Keratinocyte (primary cell): ENCODE data around the gene HPSE.

Experiments
- EZH2 ChIP-seq: IDR thresholded peaks from one replicate; pipeline ENCODE4 v1.6.1; 2012; ENCODE audit warnings: inconsistent platforms, mild to moderate bottlenecking, low read length, moderate library complexity
- TF ChIP-seq, protein P1 (sequence below), 3 experiments: IDR thresholded peaks in 1 of 3; conservative IDR thresholded peaks in 1 of 3; optimal IDR thresholded peaks in 1 of 3; 2 replicates in 2 of 3; 3 replicates in 1 of 3; pipeline versions ENCODE3 to v1.5.1; 2011; ENCODE audit warnings: low read length in 3 of 3, mild to moderate bottlenecking in 3 of 3, moderate library complexity in 2 of 3, control low read depth in 1 of 3, inconsistent platforms in 1 of 3; ENCODE audit not compliant: insufficient read depth in 2 of 3; ENCODE audit errors: extremely low read depth in 1 of 3

DNA sequence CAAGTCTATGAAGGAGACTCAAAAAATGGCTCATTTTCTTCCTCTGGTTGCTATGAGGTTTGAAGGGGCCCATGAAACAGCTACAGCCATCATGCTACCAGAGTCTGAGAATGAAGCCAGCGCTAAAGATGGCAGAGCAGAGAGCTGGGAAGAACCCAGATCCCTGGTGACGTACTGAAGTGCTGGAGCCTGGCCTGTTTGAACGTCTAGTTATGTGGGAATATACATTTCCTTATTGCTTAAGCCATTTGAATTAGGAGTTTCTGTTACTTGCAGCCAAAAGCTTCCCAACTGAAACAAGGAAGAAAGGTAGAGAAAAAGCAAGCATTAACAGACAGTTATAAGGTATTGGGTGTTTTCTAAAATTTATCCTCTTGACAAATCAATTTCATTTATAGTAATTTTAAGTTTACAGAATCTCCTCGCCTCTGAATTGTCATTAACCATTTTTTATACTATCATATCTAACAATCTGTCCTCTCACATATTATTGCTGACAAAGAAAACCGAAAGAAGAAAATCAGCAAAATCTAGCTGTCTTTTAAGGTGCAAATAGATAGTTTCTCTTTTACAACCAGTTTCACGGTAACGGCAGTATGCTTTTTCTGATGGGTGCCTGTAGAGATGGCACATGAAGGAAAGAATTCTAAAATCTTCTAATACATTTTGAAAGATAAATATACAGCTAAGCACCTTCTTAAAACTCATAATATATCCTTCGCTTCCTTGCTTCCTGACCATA lies 41.2 kb downstream of the HPSE start:
- TF ChIP-seq, protein P1, sequence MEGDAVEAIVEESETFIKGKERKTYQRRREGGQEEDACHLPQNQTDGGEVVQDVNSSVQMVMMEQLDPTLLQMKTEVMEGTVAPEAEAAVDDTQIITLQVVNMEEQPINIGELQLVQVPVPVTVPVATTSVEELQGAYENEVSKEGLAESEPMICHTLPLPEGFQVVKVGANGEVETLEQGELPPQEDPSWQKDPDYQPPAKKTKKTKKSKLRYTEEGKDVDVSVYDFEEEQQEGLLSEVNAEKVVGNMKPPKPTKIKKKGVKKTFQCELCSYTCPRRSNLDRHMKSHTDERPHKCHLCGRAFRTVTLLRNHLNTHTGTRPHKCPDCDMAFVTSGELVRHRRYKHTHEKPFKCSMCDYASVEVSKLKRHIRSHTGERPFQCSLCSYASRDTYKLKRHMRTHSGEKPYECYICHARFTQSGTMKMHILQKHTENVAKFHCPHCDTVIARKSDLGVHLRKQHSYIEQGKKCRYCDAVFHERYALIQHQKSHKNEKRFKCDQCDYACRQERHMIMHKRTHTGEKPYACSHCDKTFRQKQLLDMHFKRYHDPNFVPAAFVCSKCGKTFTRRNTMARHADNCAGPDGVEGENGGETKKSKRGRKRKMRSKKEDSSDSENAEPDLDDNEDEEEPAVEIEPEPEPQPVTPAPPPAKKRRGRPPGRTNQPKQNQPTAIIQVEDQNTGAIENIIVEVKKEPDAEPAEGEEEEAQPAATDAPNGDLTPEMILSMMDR (optimal IDR thresholded peaks at IDR 0.05 in 1 of 3, IDR thresholded peaks at IDR 0.05 in 1 of 3, conservative IDR thresholded peaks at IDR 0.05 in 1 of 3; ENCODE audit: extremely low read depth in 1 of 3, insufficient read depth in 2 of 3, low read length in 3 of 3) = no peak
- TF ChIP-seq EZH2 = no peak
